K562 (cell line): Measurements from ENCODE around the gene ECI1. TPM values are rescaled to one million over a fixed set of nuclear protein-coding genes. Genes with fewer than 3 reads are reported as not detected.

Experiments
- ARHGAP35 ChIP-seq: fragments of 450-650 bp; IDR thresholded peaks from 2 replicates; pipeline ENCODE4 v1.6.1; 2018; ENCODE audit not compliant: partially characterized antibody
- FOXK2 ChIP-seq, 2 experiments: fragments of 450-650 bp; IDR thresholded peaks in 1 of 2; conservative IDR thresholded peaks in 1 of 2; 2 replicates each; pipeline ENCODE4 v1.6.1; 2016; ENCODE audit warnings: low read depth in 2 of 2, mild to moderate bottlenecking in 1 of 2
- HDAC8 ChIP-seq: fragments of 450-650 bp; IDR thresholded peaks from 2 replicates; pipeline ENCODE4 v1.6.1; 2016; ENCODE audit warnings: mild to moderate bottlenecking, missing genetic modification characterization, moderate library complexity, missing compliant biosample characterization
- SP1 ChIP-seq: sonication (generic); formaldehyde crosslinking; IDR thresholded peaks from 2 replicates; pipeline ENCODE4 v1.8.1; 2022; ENCODE audit warnings: mild to moderate bottlenecking, missing genetic modification reagents
- TGIF2 ChIP-seq: sonication (generic); formaldehyde crosslinking; IDR thresholded peaks from 2 replicates; pipeline ENCODE4 v1.8.1; 2022; ENCODE audit warnings: mild to moderate bottlenecking, missing genetic modification reagents, moderate library complexity
- ZNF3 ChIP-seq: fragments of 250-450 bp; sonication (Bioruptor Pico); IDR thresholded peaks from 2 replicates; pipeline ENCODE4 v1.5.0; 2021; ENCODE audit warnings: mild to moderate bottlenecking, moderate library complexity
- polyA plus RNA-seq, 8 experiments: library from polyadenylated mRNA; depleted of rRNA in 4 of 8; stranded (reverse) in 5 of 8; unstranded in 3 of 8; fragments of >200 nt; fragmentation: Nextera tagmentation in 2 of 8; fragmentation: Illumina TruSeq in 1 of 8; extraction: Ambion mirVana in 2 of 8; extraction: Trizol in 1 of 8; gene quantifications; 2 replicates each; pipeline versions ENCODE4 v1.2.1 to v1.2.3, GENCODE V29; 2011 to 2014; ENCODE audit warnings: inconsistent platforms in 1 of 8, missing spikeins in 1 of 8
- total RNA-seq, 7 experiments: library from RNA; depleted of rRNA in 6 of 7; stranded (reverse); fragments of >200 nt in 6 of 7; fragmentation: Illumina TruSeq in 2 of 7; extraction: Trizol in 2 of 7; gene quantifications; 2 replicates each; pipeline versions ENCODE4 v1.2.1 to v1.2.3, GENCODE V29; 2011 to 2021; ENCODE audit warnings: low replicate concordance in 1 of 7
- TF ChIP-seq, protein P1 (sequence below): IDR thresholded peaks from 3 replicates; pipeline ENCODE4 v1.6.1; 2011; ENCODE audit warnings: borderline replicate concordance, mild to moderate bottlenecking, moderate library complexity; ENCODE audit not compliant: insufficient read length; ENCODE audit errors: extremely low read depth
- TF ChIP-seq, protein P2 (sequence below), 2 experiments: IDR thresholded peaks; 2 replicates each; pipeline ENCODE4 v1.6.1; 2012; ENCODE audit warnings: improper control_type of control experiment in 2 of 2, low read depth in 2 of 2, low read length in 2 of 2, borderline replicate concordance in 1 of 2
- TF ChIP-seq, protein P3 (sequence below): fragments of 450-650 bp; conservative IDR thresholded peaks from 2 replicates; pipeline ENCODE4 v1.6.1; 2016; ENCODE audit warnings: missing genetic modification characterization, low read depth, mild to moderate bottlenecking, missing compliant biosample characterization, moderate library complexity

ECI1 gene
- total and polyA plus RNA-seq, 9 of the 15 experiments (the other 6 are each of a cell fraction or from before 2014, with no cell fraction given) = 4.7 to 189 (median 54.0) TPM

DNA sequence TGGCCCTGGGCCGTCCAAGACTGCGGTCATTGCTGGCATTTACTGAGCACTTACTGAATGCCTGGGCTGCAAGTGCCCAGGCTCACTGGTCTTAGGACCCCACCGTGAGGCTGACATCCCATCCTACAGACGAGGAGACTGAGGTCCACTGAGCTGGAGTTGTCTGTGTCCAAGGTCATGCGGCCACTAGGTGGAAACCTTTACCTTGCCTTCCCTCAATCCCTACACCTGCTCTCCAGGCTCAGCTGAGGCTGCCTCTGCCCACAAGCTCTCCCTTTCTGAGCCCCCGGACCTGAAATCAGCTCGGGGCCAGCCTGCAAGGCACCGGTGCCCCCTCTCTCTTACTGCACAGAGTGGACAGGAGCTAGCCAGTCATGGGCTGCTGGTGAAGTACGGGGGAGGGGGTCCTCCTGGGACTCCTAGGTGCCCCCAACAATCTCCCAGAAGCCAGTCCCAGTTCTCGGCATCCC, 56.5 kb downstream of the ECI1 start (continued):
- TF ChIP-seq FOXK2 (conservative IDR thresholded peaks at IDR 0.05 in 1 of 2, IDR thresholded peaks at IDR 0.05 in 1 of 2; ENCODE audit: low read depth in 2 of 2) = no peak
- no peak for TF ChIP-seq HDAC8 (tag)
- TF ChIP-seq, protein P1, sequence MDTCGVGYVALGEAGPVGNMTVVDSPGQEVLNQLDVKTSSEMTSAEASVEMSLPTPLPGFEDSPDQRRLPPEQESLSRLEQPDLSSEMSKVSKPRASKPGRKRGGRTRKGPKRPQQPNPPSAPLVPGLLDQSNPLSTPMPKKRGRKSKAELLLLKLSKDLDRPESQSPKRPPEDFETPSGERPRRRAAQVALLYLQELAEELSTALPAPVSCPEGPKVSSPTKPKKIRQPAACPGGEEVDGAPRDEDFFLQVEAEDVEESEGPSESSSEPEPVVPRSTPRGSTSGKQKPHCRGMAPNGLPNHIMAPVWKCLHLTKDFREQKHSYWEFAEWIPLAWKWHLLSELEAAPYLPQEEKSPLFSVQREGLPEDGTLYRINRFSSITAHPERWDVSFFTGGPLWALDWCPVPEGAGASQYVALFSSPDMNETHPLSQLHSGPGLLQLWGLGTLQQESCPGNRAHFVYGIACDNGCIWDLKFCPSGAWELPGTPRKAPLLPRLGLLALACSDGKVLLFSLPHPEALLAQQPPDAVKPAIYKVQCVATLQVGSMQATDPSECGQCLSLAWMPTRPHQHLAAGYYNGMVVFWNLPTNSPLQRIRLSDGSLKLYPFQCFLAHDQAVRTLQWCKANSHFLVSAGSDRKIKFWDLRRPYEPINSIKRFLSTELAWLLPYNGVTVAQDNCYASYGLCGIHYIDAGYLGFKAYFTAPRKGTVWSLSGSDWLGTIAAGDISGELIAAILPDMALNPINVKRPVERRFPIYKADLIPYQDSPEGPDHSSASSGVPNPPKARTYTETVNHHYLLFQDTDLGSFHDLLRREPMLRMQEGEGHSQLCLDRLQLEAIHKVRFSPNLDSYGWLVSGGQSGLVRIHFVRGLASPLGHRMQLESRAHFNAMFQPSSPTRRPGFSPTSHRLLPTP = no peak
- TF ChIP-seq TGIF2 (CRISPR knock-in tag) = no peak
- 0 out of 2 replicates have a peak, but pooled peaks have one; percentile 38 for TF ChIP-seq SP1 (CRISPR knock-in tag)
- TF ChIP-seq ARHGAP35 = no peak
- TF ChIP-seq, protein P2, sequence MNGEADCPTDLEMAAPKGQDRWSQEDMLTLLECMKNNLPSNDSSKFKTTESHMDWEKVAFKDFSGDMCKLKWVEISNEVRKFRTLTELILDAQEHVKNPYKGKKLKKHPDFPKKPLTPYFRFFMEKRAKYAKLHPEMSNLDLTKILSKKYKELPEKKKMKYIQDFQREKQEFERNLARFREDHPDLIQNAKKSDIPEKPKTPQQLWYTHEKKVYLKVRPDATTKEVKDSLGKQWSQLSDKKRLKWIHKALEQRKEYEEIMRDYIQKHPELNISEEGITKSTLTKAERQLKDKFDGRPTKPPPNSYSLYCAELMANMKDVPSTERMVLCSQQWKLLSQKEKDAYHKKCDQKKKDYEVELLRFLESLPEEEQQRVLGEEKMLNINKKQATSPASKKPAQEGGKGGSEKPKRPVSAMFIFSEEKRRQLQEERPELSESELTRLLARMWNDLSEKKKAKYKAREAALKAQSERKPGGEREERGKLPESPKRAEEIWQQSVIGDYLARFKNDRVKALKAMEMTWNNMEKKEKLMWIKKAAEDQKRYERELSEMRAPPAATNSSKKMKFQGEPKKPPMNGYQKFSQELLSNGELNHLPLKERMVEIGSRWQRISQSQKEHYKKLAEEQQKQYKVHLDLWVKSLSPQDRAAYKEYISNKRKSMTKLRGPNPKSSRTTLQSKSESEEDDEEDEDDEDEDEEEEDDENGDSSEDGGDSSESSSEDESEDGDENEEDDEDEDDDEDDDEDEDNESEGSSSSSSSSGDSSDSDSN (IDR thresholded peaks at IDR 0.05; ENCODE audit: borderline replicate concordance in 1 of 2, low read depth in 2 of 2, low read length in 2 of 2) = no peak
- no peak for TF ChIP-seq ZNF3 (CRISPR knock-in tag)
- TF ChIP-seq, protein P3, sequence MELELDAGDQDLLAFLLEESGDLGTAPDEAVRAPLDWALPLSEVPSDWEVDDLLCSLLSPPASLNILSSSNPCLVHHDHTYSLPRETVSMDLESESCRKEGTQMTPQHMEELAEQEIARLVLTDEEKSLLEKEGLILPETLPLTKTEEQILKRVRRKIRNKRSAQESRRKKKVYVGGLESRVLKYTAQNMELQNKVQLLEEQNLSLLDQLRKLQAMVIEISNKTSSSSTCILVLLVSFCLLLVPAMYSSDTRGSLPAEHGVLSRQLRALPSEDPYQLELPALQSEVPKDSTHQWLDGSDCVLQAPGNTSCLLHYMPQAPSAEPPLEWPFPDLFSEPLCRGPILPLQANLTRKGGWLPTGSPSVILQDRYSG (tag) = no peak
